ENCODE data around the gene OTP. TPM values are rescaled to one million over a fixed set of nuclear protein-coding genes. Genes with fewer than 3 reads are reported as not detected.
A peak's percentile ranks its signal among the peaks of the same experiment; 100 is the strongest.

The OTP gene
- total RNA-seq, 1 donor: not detected

DNA sequence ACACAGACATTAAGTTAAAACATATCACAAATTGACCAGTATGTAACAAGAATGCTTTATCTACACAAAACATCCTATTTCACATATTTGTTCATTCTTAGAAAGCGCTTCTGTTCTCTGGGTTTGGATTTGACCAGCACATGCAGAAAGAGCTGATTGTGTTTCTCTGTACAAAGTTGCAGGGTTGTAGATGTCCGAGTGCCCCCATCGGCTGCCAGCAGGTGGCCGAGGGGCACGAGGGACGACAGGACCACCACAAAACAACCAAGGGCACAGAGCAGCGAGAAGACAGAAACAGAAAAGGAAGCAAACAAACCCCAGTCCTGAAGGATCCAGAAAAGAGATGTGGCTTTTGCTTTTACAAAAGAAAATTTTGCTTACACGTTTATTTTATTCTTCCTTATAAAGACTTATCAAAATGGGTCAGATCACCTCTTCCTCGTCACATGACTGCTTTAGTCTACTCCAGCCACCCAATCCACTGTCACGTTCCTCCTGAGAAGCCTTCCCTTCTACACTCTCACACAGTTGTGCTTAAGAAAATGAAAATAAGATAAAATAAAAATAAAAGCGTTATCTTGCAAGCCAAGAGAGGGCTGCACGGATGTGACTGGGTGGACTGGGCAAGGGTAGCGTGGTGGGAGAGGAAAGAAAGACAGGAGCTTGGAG, 9.5 kb downstream of the OTP start:
- H3K27ac ChIP-seq (ENCODE audit: low read depth, low read length): no peak overlapping the region
- H3K9me3 ChIP-seq (ENCODE audit: low read depth, low read length): no peaks in the 10 kb centered on the region
- H3K79me2 ChIP-seq (ENCODE audit: insufficient read depth, low read length): no peaks in the 10 kb centered on the region
- peaks cover 5% of the 10 kb centered on the region for H3K4me1 ChIP-seq (ENCODE audit: insufficient read depth, low read length)
- no peaks in the 10 kb centered on the region for H3K36me3 ChIP-seq (ENCODE audit: insufficient read depth, low read length)
- no peak overlapping the region for H2AFZ ChIP-seq (ENCODE audit: low read length)
- H3K4me2 ChIP-seq (ENCODE audit: insufficient read depth, low read length): peak overlapping the region; percentile 68
- H3K4me3 ChIP-seq (ENCODE audit: insufficient read depth, low read length): no peak overlapping the region
- peaks cover 97% of the 10 kb centered on the region for H3K27me3 ChIP-seq (ENCODE audit: insufficient read depth, low read length)
- H4K20me1 ChIP-seq (ENCODE audit: insufficient read depth, low read length): no peaks in the 10 kb centered on the region
- DNase-seq (ENCODE audit: insufficient read length, low spot score, missing footprints): peak; percentile 66
- no peak for TF ChIP-seq CTCF (IDR thresholded peaks at IDR 0.05; ENCODE audit: extremely low read depth, low read depth, low read length)

GRCh38 chr5:77627869-77628674, 10.4 kb downstream of the OTP start:
- Histone ChIP-seq H3K27ac (ENCODE audit: low read depth, low read length) (no peak overlapping the region), H3K9me3 (ENCODE audit: low read depth, low read length) (no peaks in the 10 kb centered on the region), H3K4me3 (ENCODE audit: insufficient read depth, low read length) (no peak overlapping the region), H3K4me1 (ENCODE audit: insufficient read depth, low read length) (peaks cover 5% of the 10 kb centered on the region), H3K27me3 (ENCODE audit: insufficient read depth, low read length) (peaks cover 97% of the 10 kb centered on the region), H3K79me2 (ENCODE audit: insufficient read depth, low read length) (no peaks in the 10 kb centered on the region), H3K36me3 (ENCODE audit: insufficient read depth, low read length) (no peaks in the 10 kb centered on the region), H4K20me1 (ENCODE audit: insufficient read depth, low read length) (no peaks in the 10 kb centered on the region), H3K4me2 (ENCODE audit: insufficient read depth, low read length) (no peak overlapping the region), H2AFZ (ENCODE audit: low read length) (no peak overlapping the region)
- TF ChIP-seq CTCF (IDR thresholded peaks at IDR 0.05; ENCODE audit: extremely low read depth, low read depth, low read length): no peak
- peak; percentile 62 for DNase-seq (ENCODE audit: insufficient read length, low spot score, missing footprints)

DNA sequence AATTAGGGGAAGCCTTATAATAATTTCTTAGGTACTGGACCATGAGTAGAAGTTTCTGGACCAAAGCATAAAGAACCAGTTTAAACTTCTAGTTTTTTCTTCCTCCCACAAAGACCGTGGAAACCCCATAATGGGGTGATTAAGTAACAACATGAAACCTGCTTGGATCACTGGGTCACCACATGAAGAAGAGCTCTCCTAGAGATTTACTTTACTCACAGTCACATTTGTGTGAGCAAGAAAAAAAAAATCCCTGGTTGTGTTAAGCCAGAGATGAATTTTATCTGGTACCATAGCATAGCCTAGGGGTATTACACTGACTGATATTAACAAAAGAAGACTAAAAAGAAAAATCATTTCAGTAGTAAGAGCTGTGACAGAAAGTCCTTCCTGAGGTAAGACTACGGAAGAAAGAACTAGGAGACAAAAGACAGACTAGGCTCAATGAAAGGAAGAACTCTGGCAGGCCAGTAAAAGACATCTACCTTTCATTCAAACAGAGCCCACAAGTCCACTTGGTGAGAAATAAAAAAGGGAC, 15.2 kb downstream of the OTP start:
- no peaks in the 10 kb centered on the region for H3K36me3 ChIP-seq (ENCODE audit: insufficient read depth, low read length)
- no peaks in the 10 kb centered on the region for H3K4me1 ChIP-seq (ENCODE audit: insufficient read depth, low read length)
- H3K27ac ChIP-seq (ENCODE audit: low read depth, low read length): no peak overlapping the region
- peaks cover 72% of the 10 kb centered on the region for H3K27me3 ChIP-seq (ENCODE audit: insufficient read depth, low read length)
- H4K20me1 ChIP-seq (ENCODE audit: insufficient read depth, low read length): no peaks in the 10 kb centered on the region
- H2AFZ ChIP-seq (ENCODE audit: low read length): no peak overlapping the region
- H3K79me2 ChIP-seq (ENCODE audit: insufficient read depth, low read length): no peaks in the 10 kb centered on the region
- H3K4me3 ChIP-seq (ENCODE audit: insufficient read depth, low read length): no peak overlapping the region
- TF ChIP-seq CTCF (IDR thresholded peaks at IDR 0.05; ENCODE audit: extremely low read depth, low read depth, low read length): no peak
- H3K9me3 ChIP-seq (ENCODE audit: low read depth, low read length): no peaks in the 10 kb centered on the region
- DNase-seq (ENCODE audit: insufficient read length, low spot score, missing footprints): peak; percentile 78
- H3K4me2 ChIP-seq (ENCODE audit: insufficient read depth, low read length): no peak overlapping the region

- H3K27me3 ChIP-seq (ENCODE audit: insufficient read depth, low read length): peaks cover 62% of the 10 kb centered on the region
These were observed 17.1 kb downstream of the OTP start for GRCh38 chr5:77621440-77621839.

More at GRCh38 chr5:77621440-77621839, 17.1 kb downstream of the OTP start:
- no peak for DNase-seq (ENCODE audit: insufficient read length, low spot score, missing footprints)
- H3K4me1 ChIP-seq (ENCODE audit: insufficient read depth, low read length): no peaks in the 10 kb centered on the region
- no peaks in the 10 kb centered on the region for H4K20me1 ChIP-seq (ENCODE audit: insufficient read depth, low read length)
- no peaks in the 10 kb centered on the region for H3K9me3 ChIP-seq (ENCODE audit: low read depth, low read length)
- no peaks in the 10 kb centered on the region for H3K79me2 ChIP-seq (ENCODE audit: insufficient read depth, low read length)
- H2AFZ ChIP-seq (ENCODE audit: low read length): no peak overlapping the region
- no peak overlapping the region for H3K27ac ChIP-seq (ENCODE audit: low read depth, low read length)
- no peak overlapping the region for H3K4me3 ChIP-seq (ENCODE audit: insufficient read depth, low read length)
- H3K36me3 ChIP-seq (ENCODE audit: insufficient read depth, low read length): no peaks in the 10 kb centered on the region
- no peak for TF ChIP-seq CTCF (IDR thresholded peaks at IDR 0.05; ENCODE audit: extremely low read depth, low read depth, low read length)
- no peak overlapping the region for H3K4me2 ChIP-seq (ENCODE audit: insufficient read depth, low read length)
